Measurements from ENCODE around the gene UBR4.
"Not testable (repeated sequence)": the region's sequence is repeated elsewhere in the genome, so short reads cannot be mapped to it uniquely, and the experiment has no call there.

The UBR4 gene

DNA sequence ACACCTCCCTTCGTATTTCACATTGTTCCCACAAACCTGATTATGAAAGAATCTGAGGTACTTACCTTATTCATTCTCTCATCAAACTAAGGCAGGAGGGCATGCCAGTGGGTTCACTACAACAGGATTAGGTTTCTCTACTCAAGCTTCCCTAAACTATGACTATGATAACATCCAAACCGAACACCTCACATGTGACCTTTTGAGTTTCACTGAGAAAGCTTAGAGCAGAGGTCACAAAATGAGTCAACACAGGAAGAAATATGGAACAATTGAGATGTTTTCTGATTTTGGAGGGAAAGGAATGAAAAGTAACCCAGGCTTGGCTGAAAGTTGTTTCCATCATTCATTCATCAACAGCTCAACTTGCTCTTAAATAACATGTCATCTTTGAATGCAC, 24.1 kb downstream of the UBR4 start:
- no peak for DNase-seq

DNA sequence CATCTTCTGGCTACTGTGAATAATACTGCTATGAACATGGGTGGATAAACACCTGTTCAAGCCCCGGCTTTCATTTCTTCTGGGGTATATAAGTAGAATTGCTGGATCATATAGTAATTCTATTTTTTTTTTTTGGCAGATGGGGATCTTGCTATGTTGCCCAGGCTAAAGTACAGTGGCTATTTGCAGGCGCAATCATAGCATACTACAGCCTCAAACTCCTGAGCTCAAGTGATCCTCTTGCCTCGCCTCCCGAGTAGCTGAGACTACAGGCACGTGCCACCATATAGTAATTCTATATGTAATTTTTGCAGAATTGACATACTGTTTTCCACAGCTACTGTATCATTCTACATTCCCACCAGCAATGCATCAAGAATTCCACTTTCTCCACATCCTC, 27.8 kb downstream of the UBR4 start:
- DNase-seq = no peak

DNA sequence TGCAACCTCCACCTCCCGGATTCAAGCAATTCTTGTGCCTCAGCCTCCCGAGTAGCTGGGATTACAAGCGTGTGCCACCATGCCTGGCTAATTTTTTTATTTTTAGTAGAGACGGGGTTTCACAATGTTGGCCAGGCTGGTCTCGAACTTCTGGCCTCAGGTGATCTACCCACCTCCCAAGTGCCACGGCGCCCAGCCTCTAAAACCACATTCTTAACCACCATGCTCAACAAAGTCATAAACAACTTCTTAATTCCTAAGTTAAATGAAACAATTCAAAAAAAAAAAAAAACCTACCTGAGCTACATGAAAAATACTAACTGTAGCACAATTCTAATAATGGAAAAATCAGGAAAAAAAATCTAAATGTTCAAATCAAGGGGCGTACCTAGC, 29.8 kb downstream of the UBR4 start:
- not testable (repeated sequence) for DNase-seq

DNA sequence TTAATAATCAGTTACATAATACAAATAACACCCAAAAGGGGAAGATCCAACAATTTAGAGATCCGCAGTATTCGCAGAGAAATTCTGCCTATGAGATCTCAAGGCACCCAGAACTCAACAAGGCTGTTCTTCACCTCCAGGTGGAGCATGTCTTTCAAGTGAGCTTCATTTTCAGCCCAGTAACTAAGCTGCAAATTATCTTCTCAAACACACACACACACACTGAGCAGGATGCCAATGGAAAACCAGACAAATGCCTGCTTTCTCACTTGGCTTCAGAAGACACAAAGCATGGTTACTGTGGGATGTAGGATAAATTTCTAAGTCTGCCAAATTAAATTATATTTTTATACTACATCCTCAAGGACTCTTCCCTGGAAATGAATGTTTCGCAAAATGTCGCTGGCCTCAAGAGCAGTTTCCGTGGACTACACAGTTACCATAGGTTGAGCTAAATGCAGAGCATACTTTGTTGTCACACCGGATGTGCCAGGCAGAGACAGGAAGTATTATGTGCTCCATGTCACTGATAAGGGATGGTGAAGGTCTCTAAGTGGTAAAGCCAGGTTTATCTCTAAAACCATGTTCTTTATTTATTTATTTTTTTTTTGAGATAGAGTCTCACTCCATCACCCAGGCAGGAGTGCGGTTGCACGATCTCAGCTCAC, 30.3 kb downstream of the UBR4 start:
- no peak for DNase-seq

DNA sequence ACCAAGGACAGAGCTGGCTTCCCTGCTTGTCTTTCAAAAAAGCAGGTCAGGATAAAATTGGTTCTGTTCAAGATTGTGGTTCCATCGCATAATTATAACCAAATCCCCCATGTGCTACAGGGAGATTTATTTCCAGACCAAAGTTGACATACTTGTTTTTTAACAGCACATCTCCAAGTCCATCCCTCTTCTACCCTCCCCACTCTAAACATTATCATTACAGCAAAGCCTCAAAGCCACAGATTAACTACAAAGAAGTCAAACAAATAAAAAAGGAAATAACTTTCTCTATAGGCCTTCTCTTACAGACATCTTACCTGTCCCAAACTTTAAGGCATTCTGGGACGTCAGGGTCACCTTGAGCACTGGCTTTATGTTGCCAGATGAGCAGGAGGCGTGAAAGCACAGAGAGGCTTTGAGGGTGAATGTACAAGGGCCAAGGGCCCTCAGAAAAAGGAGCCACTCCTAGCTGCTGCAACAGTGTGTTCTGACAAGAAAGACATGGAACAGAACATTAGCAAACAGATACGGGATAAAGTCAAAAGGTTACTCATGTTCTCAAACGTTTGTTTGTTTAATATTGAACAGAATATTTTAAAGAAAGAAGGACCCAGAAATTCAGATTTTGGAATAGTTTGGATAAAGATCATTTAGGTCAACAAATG, 31.2 kb downstream of the UBR4 start:
- no peak for DNase-seq

DNA sequence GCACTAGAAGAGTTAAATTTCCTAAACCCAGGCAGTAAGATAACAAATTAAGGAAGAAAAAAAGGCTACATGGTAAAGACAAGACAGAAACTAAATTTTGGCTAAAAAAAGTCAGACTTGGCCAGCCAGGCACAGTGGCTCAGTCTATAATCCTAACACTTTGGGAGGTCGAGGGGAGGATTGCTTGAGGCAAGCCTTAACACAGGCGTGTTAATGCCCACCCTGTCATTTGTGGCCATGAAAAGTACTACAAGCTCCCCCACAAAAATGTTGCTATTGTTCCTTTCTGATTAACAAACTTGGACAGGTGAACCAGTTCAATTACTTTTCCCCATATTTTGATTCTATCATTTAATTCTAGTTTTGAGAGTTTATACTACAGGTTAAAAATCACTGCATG, 32.3 kb downstream of the UBR4 start:
- DNase-seq = no peak

DNA sequence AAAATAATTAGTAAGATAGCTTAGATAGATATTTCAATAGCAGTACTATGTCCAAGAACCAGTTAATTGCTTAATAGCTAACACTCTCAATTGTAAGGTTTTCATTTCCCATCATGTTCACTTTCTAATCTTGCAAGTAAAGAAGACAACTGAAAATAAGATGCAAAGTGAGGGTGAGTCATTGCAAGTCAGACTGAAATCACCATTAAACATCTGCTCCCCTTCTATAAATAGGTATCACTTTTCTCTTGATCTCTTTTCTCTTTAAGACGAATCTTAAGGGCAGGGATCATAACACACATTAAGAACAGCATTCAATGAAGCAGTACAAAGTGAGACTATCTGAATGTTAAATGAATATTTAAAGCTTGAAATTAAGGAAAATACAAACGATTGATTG, 40.4 kb downstream of the UBR4 start:
- DNase-seq = no peak

DNA sequence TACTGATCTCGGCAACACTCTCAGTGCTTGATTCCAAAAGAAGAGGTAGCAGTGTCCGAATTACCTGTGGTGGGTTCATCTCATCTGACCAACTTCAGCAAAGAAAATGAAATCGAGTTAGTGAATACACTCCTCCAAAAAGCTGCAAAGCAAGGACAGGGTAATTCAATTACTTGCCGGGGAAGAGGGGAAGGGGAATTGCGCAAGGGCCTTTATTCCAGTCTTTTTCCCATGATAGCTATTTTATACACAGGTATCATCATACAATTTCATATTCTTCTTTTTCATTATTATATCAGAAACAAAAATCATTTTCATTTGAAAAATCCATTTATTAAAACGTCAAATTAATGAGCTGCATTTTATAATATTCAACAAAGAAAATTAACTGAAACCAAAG, 42.9 kb downstream of the UBR4 start:
- DNase-seq = no peak

DNA sequence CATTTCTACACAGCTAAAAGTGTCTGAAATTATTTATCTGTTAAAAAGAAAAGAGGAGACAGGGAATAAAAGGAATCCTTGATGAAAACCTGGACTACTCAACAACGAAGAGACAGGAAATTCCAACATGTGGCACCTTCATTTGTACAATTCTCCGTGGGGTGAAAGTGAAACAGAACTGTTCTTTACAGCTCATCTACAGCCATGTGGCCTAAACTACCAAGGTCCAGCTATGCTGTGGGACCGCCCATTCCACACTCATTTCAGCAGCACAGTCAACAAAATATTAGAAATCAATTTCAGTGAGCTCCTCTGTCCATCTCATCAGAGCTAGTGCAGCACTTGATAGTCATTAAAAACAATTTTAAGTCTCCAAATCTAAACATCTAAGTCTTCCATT, 44.0 kb downstream of the UBR4 start:
- DNase-seq = no peak

DNA sequence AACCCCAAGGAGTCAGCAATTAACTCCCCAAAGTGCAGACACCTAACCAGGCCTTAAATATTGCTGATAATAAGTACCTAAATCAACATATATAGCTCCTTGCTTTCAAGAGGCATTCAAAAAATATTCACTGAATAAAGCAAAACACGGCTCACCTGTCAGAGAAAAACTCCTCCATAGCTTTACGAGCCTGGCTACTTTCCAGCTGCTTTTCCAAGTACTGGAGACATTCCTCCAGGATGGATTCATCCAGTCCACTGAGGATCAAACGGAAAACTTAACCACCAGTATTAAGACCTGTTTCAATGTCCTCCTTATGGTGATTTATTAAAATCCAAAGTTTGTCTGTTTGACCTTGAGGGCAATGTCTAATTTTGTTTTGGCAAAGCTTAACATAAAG, 44.6 kb downstream of the UBR4 start:
- DNase-seq = no peak

DNA sequence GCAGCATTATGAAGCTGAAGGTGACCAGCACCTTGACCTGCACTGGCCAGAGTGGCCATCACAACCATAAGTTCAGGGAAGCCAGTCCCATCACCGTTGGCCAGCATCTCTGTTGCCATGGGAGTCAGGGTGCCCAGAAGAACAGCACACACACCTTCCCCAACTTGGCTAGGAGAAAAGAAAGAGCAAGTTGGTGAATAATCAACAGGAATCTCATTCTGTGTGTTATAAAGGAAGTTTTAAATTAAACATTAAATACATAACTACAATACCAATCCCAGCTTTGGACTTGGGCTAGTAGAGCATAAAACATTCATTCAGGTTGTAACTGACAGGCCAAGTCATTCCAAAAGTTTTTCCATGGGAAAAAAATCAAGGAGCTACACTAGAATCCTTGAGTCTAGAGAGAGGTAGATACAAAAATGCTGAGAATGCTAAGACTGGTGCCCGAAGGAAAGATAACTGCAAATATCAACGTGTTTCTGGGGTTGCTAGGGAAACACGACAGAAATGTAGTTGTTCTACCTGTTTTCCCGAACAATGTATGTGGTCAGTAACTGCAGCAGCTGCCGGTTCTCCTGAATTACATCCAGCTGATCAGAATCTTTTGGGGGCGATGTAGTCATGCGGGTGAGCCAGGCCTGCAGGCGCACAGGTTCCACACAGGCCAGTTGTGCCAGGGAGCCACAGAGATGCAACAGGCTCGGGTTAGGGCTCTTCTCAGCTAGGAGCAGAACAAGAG, 45.6 kb downstream of the UBR4 start:
- no peak for DNase-seq

DNA sequence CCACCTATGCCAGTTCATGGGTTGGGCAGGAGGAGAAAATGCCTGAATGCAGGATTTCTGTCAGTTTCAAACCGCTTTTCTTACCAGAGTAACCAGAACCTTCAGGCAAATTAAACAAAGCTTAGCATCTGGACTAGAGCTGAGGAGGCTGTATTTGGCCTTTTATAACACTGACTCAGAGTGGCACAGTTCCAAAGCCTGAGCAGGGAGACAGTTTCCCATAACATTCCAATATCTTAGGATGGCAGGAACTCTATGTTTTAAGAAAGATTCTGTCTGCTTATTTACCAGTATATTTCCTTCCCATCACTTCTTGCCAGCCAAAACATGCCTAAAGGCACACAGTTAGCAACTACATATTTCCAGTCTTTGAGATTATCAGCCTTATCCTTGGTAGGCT, 46.8 kb downstream of the UBR4 start:
- no peak for DNase-seq

DNA sequence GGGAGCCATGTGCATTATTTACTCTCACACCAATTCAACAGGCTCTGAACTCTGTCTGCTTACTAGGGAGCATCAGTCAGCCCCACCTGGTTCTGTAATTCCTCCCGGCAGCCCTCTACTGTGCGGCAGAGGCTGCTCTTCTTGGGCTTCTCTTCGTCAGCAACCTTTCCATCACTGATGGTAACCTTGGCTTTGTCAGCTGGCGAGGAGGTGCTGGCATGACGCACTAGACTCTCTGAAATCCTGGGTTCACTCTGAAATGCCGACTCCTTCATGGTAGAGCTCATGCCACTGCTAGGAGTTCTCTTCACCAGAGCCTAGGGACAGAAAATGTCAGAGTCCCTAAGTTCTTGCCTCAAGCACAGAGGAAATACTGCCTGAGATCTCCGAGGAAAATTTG, 49.2 kb downstream of the UBR4 start:
- no peak for DNase-seq

DNA sequence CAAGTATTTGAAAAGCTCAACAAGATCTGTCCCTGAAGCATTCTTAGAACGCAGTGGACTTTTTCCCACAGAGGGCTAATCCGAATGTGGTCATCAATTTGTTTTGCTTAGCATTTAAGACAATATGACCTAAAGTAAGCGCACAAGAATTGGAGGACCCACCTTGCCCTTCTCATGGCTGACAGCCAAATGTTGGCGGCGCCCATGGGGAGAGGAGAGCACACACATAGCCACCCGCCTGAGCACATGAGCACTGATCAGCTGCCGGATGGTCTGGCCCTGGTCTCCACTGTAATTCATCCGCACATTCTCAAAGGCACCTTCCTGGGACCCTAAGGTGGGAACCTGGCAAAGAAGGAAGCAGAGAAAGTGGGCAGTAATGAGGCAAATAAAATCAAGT, 52.4 kb downstream of the UBR4 start:
- no peak for DNase-seq

DNA sequence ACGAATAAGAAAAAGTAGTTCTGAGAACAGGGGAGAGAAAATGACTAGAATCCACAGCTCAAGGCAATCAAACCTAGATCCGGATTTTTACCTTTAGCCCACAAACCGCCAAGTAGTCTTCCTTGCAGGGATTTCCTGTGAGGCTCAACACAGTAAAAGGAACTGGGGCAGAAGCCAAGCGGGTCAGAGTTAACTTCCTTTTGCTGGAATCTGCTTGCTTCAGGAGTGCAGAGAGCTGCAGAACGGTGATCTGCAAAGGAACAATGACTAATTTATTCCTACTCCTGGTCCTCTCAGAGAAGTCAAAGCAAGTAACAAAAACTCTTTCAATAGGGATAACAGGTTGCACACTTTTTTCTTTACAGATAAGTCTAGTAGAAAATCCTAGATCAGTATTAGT, 53.4 kb downstream of the UBR4 start:
- DNase-seq = no peak

DNA sequence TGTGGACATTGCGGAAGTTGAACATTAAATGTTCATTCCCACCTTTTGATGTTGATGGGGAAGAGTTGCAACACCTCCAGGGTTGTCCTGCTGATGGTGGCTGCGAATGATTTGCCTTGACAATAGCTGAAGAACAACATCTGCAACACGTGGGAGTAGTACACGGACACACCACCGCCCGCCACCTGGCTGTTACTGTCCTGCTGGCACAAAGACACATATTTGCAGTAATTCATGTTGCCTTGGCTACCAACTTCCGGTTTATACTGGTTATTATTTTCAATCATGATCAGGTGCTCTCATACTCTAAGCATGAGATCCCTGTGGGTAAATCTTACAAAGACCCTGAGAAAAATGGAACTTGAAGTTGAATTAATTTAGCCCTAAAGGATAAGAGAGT, 55.2 kb downstream of the UBR4 start:
- DNase-seq = no peak

DNA sequence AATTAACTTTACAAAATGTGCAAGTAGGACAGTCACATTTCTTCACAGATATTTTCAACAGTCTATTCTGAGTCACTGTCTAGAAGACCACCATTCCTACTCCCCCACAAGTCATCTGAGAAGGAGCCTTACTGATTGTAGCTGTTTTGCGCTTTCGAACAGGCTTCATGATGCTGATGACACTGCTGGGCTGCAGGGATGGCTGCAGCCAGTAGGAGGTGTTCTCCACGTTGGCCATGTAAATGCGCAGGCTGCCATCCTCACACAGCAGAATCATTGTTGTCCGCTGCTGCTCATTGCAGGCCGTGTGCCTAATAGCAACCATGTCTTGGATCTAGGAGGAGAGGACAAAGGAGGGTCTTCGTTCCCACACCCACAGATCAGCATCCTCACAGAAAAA, 56.9 kb downstream of the UBR4 start:
- no peak for DNase-seq

DNA sequence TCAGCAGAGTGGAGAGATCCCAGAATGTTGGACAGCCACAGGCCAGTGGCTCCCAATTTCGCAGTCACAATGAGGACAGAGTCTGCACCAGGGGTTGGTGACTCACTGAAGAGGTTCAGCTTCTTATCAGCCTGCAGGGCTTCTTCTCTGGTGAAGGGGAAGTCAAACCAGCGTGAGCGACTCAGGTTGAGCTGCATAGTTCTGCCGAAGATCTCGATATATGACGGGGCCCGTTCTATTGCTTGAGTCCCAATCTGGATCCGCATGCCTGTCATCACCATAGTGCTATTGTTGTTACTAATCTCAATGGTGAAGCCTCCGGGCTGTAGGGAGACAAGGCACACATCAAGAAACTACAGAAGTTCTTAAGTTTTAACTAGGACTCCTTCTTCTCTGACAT, 58.5 kb downstream of the UBR4 start:
- DNase-seq = no peak

DNA sequence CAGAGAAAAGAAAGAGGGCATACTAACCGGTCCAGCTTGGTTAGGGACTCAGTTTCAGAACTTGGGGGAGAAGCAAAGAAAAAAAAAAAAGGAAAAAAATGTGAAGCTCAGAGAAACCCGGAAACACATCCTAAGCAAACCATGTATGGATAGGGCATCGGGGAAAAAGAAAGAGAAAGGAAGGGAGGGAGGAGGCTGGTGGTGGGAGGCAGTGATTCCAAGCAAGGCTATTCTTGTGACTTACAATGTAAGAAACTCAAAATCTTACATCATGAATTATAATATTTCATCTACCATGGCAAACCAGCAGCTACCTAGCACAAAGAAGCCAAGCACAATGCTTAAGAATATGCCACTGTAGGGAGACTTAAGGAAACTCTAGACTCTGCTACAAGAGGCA, 60.3 kb downstream of the UBR4 start:
- no peak for DNase-seq

DNA sequence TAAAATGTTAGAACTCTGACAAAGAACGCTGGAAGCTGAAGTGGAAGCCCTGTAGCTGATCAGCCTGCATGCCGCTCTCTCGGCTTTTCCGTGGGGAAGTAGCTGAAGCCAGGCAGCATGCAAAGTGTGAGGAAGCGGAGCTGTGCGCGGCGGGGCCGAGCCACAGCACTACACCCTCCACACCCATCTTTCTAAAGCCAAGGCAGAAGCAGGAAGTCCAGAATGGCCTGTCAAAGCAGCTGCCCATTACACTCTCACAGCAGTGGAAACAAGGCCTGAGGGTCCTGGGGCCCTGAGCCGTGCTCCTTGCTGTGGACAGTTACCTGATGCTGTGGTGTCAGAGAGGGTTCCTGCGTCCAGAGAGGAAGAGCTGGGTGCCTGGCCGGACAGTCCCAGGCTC, 69.6 kb downstream of the UBR4 start:
- DNase-seq = no peak

DNA sequence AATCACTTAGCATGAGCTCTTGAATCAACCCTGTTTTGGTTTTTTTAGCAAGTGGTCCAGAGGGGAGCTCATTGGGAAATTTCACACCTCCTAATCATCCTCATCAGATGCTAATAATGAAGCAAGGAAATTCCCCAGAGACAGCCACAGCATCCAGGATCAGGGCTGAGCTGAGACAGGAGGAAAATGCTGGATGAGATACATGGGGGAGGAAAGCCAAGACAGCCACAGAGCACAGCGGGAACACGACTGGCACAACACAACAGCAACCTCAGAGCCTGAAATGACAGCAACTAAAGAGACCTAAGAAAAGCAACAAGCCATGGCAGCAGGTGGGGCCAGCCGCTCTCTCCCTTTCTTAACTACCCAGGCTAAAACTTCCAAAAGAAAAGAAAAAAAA, 70.4 kb downstream of the UBR4 start:
- no peak for DNase-seq

DNA sequence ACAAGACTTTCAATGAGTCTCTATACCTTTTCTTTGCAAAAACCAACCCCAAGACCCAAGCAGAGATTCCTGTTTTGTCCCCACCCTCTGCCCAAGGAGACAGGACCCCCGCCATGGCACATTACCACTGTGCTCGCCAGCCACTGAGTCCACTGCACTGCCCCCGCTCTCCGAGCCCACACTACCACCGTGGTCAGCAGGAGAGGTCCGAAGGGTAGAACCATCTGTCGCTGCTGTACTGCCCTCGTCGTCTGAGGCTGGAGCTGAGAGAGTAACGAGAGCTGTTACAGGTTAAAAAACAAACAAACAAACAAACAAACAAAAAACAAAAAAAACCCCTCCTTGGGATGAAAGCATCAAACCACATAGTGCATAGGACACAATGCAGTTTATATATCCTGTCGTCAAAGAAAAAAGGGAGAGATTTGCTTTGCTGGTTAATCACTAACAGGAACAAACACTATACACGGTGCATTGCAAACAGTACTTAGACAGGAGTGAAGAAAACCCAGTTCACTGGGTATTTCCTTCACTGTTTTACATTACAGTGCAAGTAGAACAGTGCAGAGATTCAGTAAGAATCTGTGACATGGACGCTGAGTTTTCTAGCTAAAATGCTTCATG, 71.0 kb downstream of the UBR4 start:
- no peak for DNase-seq

DNA sequence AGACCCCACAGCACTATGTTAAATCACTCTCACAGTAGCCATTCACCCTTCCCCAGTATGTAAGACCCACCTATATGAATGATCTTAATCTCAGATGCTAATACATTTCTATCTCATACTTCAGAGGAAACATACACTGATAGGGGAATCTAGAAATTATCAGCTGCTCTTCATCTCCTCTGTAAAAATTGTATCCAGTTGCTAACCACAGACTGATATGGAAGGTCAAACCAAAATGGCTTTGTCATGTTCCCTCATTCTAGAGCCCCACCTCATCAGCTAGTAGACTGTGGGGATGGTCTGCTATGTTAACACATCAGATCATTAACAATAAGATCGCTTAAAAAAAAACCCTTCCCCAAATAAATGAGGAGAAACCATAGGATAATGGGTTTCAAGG, 71.7 kb downstream of the UBR4 start:
- no peak for DNase-seq

DNA sequence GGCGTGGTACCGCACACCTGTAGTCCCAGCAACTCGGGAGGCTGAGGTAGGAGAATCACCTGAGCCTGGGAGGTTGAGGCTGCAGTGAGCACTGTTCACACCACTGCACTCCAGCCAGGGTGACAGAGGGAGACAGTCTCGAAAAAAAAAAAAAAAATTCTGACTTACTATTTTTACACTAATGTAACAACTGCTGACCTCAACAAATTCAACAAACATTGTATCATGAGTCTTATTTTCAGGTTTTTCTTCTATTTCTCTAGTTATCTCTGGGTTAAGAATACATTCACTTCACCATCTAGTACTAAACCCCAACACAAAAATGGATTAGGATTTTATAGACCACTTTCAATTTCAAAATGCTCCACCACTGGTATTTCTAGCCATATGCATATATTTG, 72.9 kb downstream of the UBR4 start:
- DNase-seq = no peak

All from GOT3 (cell line).